HepG2 (cell line): ENCODE data around the gene HOXB6.

Source experiments
- CTCF ChIP-seq: sonication (generic); formaldehyde crosslinking; IDR thresholded peaks from 2 replicates; pipeline ENCODE4 v1.5.0; 2020; ENCODE audit warnings: mild to moderate bottlenecking, missing genetic modification reagents, moderate library complexity
- DR1 ChIP-seq: sonication (generic); formaldehyde crosslinking; IDR thresholded peaks from 2 replicates; pipeline ENCODE4 v1.8.0; 2021; ENCODE audit warnings: mild to moderate bottlenecking, missing genetic modification reagents, inconsistent platforms
- PLSCR1 ChIP-seq: sonication (generic); formaldehyde crosslinking; IDR thresholded peaks from 2 replicates; pipeline ENCODE4 v1.5.0; 2020; ENCODE audit warnings: missing genetic modification reagents, mild to moderate bottlenecking, borderline replicate concordance
- SMC3 ChIP-seq: IDR thresholded peaks from 2 replicates; pipeline ENCODE4 v1.6.1; 2011; ENCODE audit warnings: low read length, improper control_type of control experiment
- TAF1 ChIP-seq: sonication (generic); formaldehyde crosslinking; IDR thresholded peaks from 2 replicates; pipeline ENCODE4 v1.4.0; 2020; ENCODE audit warnings: missing genetic modification reagents
- ZFP36 ChIP-seq: fragments of 150-350 bp; IDR thresholded peaks from 2 replicates; pipeline ENCODE4 v1.6.1; 2018; ENCODE audit warnings: borderline replicate concordance, low read length, low read depth; ENCODE audit not compliant: partially characterized antibody

- TF ChIP-seq ZFP36 (no peak), CTCF (CRISPR knock-in tag) (no peak), TAF1 (no peak), DR1 (CRISPR knock-in tag) (no peak), SMC3 (no peak), PLSCR1 (CRISPR knock-in tag) (no peak)
Measured at GRCh38 chr17:48643697-48644012, 38.9 kb upstream of the HOXB6 start.
